Right atrium auricular region (tissue), 2 donors: Measurements from ENCODE around the gene RAB11FIP4. TPM values are rescaled to one million over a fixed set of nuclear protein-coding genes. Genes with fewer than 3 reads are reported as not detected.
"Not testable (repeated sequence)": the region's sequence is repeated elsewhere in the genome, so short reads cannot be mapped to it uniquely, and the experiment has no call there.

Experiments
- DNase-seq: peaks from one replicate; pipeline ENCODE4 v3.0.0-alpha.2; 2019; ENCODE audit warnings: low spot score
- H3K27ac ChIP-seq, 2 donors: fragments of 200-600 bp; sonication (generic); 1 replicate in 1 of 2; 2 replicates in 1 of 2; pipeline ENCODE4 v1.5.1; 2016 to 2019
- H3K27me3 ChIP-seq, 2 donors: fragments of 200-600 bp; sonication (generic); one replicate each; pipeline versions ENCODE4 v1.5.1 to v1.6.0; 2017 to 2019
- H3K36me3 ChIP-seq: fragments of 200-600 bp; sonication (generic); one replicate; pipeline ENCODE4 v1.5.1; 2016
- H3K4me1 ChIP-seq, 2 donors: fragments of 200-600 bp; sonication (generic); one replicate each; pipeline versions ENCODE4 v1.5.1 to v1.6.0; 2017 to 2019
- H3K4me3 ChIP-seq, 2 donors: fragments of 200-600 bp; sonication (generic); 1 replicate in 1 of 2; 2 replicates in 1 of 2; pipeline ENCODE4 v1.5.1; 2017 to 2019; ENCODE audit warnings: mild to moderate bottlenecking in 1 of 2, moderate library complexity in 1 of 2
- H3K9me3 ChIP-seq, 2 donors: fragments of 200-600 bp; sonication (generic); one replicate each; pipeline ENCODE4 v1.5.1; 2019
- total RNA-seq, 2 donors: library from RNA; depleted of rRNA; stranded (reverse); fragments of >200 nt; gene quantifications; one replicate each; pipeline ENCODE4 v1.1.0, GENCODE V29; 2016
- TF ChIP-seq, protein P1 (sequence below), 2 donors: fragments of 200-600 bp; sonication (generic); IDR thresholded peaks; one replicate each; pipeline ENCODE4 v1.5.1; 2019; ENCODE audit warnings: antibody characterized with exemption in 2 of 2

The RAB11FIP4 gene
- total RNA-seq, 2 donors from 2014 or later = 4.4 to 7.2 TPM

- Histone ChIP-seq H3K36me3 (no peaks in the 10 kb centered on the region), H3K4me3 (no peak overlapping the region), H3K4me1 (peaks cover 0 to 3% of the 10 kb centered on the region in 2 donors), H3K27ac (no peak overlapping the region), H3K9me3 (no peaks in the 10 kb centered on the region), H3K27me3 (no peaks in the 10 kb centered on the region)
- DNase-seq = no peak
- TF ChIP-seq, protein P1, sequence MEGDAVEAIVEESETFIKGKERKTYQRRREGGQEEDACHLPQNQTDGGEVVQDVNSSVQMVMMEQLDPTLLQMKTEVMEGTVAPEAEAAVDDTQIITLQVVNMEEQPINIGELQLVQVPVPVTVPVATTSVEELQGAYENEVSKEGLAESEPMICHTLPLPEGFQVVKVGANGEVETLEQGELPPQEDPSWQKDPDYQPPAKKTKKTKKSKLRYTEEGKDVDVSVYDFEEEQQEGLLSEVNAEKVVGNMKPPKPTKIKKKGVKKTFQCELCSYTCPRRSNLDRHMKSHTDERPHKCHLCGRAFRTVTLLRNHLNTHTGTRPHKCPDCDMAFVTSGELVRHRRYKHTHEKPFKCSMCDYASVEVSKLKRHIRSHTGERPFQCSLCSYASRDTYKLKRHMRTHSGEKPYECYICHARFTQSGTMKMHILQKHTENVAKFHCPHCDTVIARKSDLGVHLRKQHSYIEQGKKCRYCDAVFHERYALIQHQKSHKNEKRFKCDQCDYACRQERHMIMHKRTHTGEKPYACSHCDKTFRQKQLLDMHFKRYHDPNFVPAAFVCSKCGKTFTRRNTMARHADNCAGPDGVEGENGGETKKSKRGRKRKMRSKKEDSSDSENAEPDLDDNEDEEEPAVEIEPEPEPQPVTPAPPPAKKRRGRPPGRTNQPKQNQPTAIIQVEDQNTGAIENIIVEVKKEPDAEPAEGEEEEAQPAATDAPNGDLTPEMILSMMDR (IDR thresholded peaks at IDR 0.05) = no peak
Observed at GRCh38 chr17:31435581-31435980, 44.1 kb downstream of the RAB11FIP4 start.

- Histone ChIP-seq H3K27ac (no peak overlapping the region), H3K36me3 (no peaks in the 10 kb centered on the region), H3K4me1 (peaks cover 0 to 3% of the 10 kb centered on the region in 2 donors), H3K4me3 (no peak overlapping the region), H3K27me3 (no peaks in the 10 kb centered on the region), H3K9me3 (no peaks in the 10 kb centered on the region)
- TF ChIP-seq, protein P1 (IDR thresholded peaks at IDR 0.05) = no peak
- no peak for DNase-seq
Observed at GRCh38 chr17:31437720-31438400, 46.4 kb downstream of the RAB11FIP4 start.

DNA sequence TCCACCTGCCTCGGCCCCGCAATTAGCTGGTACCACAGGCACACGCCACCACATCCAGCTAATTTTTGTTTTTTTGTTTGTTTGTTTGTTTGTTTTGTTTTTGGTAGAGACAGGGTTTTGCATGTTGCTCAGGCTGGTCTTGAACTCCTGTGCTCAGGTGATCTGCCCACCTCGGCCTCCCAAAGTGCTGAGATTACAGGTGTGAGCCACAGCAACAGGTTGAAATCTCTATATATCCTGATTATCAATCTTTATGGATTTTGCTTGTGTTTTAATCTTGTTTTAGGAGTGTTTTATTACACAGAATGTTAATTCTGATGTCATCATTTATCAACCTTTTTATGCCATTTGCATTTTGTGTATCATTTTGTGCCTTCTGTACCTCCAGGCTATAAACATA is 48.2 kb downstream of the RAB11FIP4 start:
- DNase-seq = no peak
- no peaks in the 10 kb centered on the region for H3K27me3 ChIP-seq
- no peaks in the 10 kb centered on the region for H3K36me3 ChIP-seq

DNA sequence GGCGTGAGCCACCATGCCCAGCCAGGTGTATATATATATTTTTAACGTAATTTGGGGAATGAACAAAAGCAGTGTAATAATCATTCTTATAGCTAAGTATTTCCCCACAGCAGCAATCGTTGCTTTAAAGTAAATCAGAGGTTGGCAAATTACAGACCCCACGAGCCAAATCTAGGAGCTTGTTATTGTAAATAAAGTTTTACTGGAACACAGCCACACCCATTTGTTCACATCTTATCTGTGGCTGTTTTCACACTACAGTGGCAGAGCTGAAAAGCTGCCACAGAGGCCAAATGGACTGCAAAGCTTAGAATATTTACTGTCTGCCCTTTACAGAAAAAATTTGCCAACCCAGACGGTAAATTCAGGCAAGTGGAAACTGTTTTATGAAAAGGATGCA is 50.8 kb downstream of the RAB11FIP4 start:
- Histone ChIP-seq H3K4me3 (no peak overlapping the region), H3K4me1 (peaks cover 0 to 3% of the 10 kb centered on the region in 2 donors), H3K27me3 (no peaks in the 10 kb centered on the region), H3K9me3 (no peaks in the 10 kb centered on the region), H3K27ac (no peak overlapping the region), H3K36me3 (no peaks in the 10 kb centered on the region)
- TF ChIP-seq, protein P1 (IDR thresholded peaks at IDR 0.05) = no peak
- no peak for DNase-seq

More for the DNA sequence above, 48.2 kb downstream of the RAB11FIP4 start:
- Histone ChIP-seq H3K4me3 (no peak overlapping the region), H3K9me3 (no peaks in the 10 kb centered on the region), H3K4me1 (peaks cover 0 to 3% of the 10 kb centered on the region in 2 donors), H3K27ac (no peak overlapping the region)
- TF ChIP-seq, protein P1 (IDR thresholded peaks at IDR 0.05) = no peak

- not testable (repeated sequence) for DNase-seq, H3K27ac ChIP-seq
Observed at GRCh38 chr17:31442856-31443255, 51.4 kb downstream of the RAB11FIP4 start.

GRCh38 chr17:31443386-31443785 is 51.9 kb downstream of the RAB11FIP4 start:
- Histone ChIP-seq H3K27ac (no peak overlapping the region), H3K4me3 (no peak overlapping the region), H3K9me3 (no peaks in the 10 kb centered on the region), H3K27me3 (no peaks in the 10 kb centered on the region), H3K36me3 (no peaks in the 10 kb centered on the region), H3K4me1 (no peaks in the 10 kb centered on the region)
- TF ChIP-seq, protein P1 (IDR thresholded peaks at IDR 0.05) = no peak
- no peak for DNase-seq

More at GRCh38 chr17:31442856-31443255, 51.4 kb downstream of the RAB11FIP4 start:
- not testable (repeated sequence) for H3K36me3 ChIP-seq, H3K4me1 ChIP-seq, H3K27me3 ChIP-seq, H3K9me3 ChIP-seq, H3K4me3 ChIP-seq
